SK-N-SH (cell line): ENCODE data around the gene TEPSIN.

Experiments
- CHD2 ChIP-seq: fragments of 150-350 bp; IDR thresholded peaks from 2 replicates; pipeline ENCODE4 v1.6.1; 2018; ENCODE audit warnings: low read length; ENCODE audit not compliant: partially characterized antibody
- EZH2phosphoT487 ChIP-seq: fragments of 200-600 bp; sonication (generic); IDR thresholded peaks from 2 replicates; pipeline ENCODE4 v1.6.1; 2017; ENCODE audit warnings: low read depth, mixed run types, mild to moderate bottlenecking, antibody characterized with exemption, moderate library complexity, borderline replicate concordance
- FOSL2 ChIP-seq: IDR thresholded peaks from 2 replicates; pipeline ENCODE4 v1.4.0; 2012; ENCODE audit warnings: low read depth, mild to moderate bottlenecking, moderate library complexity, borderline replicate concordance
- FOXJ3 ChIP-seq: sonication (generic); formaldehyde crosslinking; IDR thresholded peaks from 2 replicates; pipeline ENCODE4 v1.5.1; 2020; ENCODE audit warnings: mild to moderate bottlenecking, missing genetic modification reagents
- MEF2A ChIP-seq: IDR thresholded peaks from 2 replicates; pipeline ENCODE4 v1.4.0; 2012; ENCODE audit warnings: low read depth, borderline replicate concordance
- NRF1 ChIP-seq: IDR thresholded peaks from 2 replicates; pipeline ENCODE4 v1.6.1; 2012; ENCODE audit warnings: low read depth, mild to moderate bottlenecking, low read length
- POLR2AphosphoS5 ChIP-seq: IDR thresholded peaks from 2 replicates; pipeline ENCODE4 v1.6.1; 2012; ENCODE audit warnings: low read depth, low read length
- RAD21 ChIP-seq: IDR thresholded peaks from 2 replicates; pipeline ENCODE4 v1.6.1; 2012; ENCODE audit warnings: mild to moderate bottlenecking, low read length
- RCOR1 ChIP-seq: fragments of 150-350 bp; IDR thresholded peaks from 2 replicates; pipeline ENCODE4 v1.6.1; 2017; ENCODE audit warnings: antibody characterized with exemption, low read length
- SIN3A ChIP-seq: IDR thresholded peaks from 2 replicates; pipeline ENCODE4 v1.6.1; 2012; ENCODE audit warnings: low read depth, mild to moderate bottlenecking, low read length, moderate library complexity, borderline replicate concordance
- TF ChIP-seq, protein P1 (sequence below): IDR thresholded peaks from 2 replicates; pipeline ENCODE4 v1.6.1; 2012; ENCODE audit warnings: mild to moderate bottlenecking, low read depth, low read length, moderate library complexity
- TF ChIP-seq, protein P2 (sequence below): fragments of 200-600 bp; sonication (generic); IDR thresholded peaks from 2 replicates; pipeline ENCODE4 v1.6.1; 2017; ENCODE audit warnings: antibody characterized with exemption, mild to moderate bottlenecking, moderate library complexity
- TF ChIP-seq, protein P3 (sequence below): IDR thresholded peaks from 2 replicates; pipeline ENCODE4; 2012
- TF ChIP-seq, protein P4 (sequence below): IDR thresholded peaks from 2 replicates; pipeline ENCODE4 v1.4.0; 2012; ENCODE audit warnings: low read depth, borderline replicate concordance

DNA sequence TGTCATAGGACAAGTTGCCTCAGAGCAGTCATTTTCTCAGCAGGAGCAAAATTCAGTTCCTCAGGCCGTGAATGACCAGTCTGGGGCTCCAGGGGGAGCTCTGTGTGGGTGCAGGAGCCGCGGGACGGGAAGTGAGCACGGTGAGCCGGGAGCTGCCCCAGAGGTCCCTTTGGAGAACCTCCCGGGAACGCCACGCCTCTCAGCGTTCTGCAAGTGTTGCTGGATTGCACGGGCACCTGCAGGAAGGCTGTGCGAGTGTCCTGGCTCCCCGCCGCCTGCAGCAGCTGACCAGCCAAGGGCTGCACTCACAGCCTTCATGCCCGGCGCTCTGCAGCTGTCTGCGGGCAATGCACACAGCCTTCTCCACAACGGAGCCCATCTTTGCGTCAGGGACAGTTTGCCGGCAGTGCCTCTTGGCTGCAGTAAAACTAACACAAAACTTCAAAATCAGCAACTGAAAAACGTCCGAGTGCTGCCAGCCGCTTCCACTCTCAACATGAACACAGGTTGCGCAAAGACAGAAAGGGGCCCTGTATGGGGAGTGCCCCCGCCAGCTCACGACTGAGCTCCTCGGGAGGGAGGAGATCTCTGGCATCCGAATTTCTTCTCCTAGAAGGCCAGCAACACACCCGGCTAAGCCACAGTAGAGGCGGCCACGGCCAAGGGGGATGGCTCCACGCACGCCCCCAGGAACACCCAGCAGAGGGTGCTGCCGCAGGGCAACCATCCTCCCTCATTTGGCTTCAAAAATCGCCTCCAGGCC, 16.3 kb upstream of the TEPSIN start:
- TF ChIP-seq, protein P1, sequence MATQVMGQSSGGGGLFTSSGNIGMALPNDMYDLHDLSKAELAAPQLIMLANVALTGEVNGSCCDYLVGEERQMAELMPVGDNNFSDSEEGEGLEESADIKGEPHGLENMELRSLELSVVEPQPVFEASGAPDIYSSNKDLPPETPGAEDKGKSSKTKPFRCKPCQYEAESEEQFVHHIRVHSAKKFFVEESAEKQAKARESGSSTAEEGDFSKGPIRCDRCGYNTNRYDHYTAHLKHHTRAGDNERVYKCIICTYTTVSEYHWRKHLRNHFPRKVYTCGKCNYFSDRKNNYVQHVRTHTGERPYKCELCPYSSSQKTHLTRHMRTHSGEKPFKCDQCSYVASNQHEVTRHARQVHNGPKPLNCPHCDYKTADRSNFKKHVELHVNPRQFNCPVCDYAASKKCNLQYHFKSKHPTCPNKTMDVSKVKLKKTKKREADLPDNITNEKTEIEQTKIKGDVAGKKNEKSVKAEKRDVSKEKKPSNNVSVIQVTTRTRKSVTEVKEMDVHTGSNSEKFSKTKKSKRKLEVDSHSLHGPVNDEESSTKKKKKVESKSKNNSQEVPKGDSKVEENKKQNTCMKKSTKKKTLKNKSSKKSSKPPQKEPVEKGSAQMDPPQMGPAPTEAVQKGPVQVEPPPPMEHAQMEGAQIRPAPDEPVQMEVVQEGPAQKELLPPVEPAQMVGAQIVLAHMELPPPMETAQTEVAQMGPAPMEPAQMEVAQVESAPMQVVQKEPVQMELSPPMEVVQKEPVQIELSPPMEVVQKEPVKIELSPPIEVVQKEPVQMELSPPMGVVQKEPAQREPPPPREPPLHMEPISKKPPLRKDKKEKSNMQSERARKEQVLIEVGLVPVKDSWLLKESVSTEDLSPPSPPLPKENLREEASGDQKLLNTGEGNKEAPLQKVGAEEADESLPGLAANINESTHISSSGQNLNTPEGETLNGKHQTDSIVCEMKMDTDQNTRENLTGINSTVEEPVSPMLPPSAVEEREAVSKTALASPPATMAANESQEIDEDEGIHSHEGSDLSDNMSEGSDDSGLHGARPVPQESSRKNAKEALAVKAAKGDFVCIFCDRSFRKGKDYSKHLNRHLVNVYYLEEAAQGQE: no peak
- TF ChIP-seq, protein P2, sequence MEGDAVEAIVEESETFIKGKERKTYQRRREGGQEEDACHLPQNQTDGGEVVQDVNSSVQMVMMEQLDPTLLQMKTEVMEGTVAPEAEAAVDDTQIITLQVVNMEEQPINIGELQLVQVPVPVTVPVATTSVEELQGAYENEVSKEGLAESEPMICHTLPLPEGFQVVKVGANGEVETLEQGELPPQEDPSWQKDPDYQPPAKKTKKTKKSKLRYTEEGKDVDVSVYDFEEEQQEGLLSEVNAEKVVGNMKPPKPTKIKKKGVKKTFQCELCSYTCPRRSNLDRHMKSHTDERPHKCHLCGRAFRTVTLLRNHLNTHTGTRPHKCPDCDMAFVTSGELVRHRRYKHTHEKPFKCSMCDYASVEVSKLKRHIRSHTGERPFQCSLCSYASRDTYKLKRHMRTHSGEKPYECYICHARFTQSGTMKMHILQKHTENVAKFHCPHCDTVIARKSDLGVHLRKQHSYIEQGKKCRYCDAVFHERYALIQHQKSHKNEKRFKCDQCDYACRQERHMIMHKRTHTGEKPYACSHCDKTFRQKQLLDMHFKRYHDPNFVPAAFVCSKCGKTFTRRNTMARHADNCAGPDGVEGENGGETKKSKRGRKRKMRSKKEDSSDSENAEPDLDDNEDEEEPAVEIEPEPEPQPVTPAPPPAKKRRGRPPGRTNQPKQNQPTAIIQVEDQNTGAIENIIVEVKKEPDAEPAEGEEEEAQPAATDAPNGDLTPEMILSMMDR: peak; percentile 36
- no peak for TF ChIP-seq EZH2phosphoT487
- no peak for TF ChIP-seq RCOR1
- TF ChIP-seq, protein P3, sequence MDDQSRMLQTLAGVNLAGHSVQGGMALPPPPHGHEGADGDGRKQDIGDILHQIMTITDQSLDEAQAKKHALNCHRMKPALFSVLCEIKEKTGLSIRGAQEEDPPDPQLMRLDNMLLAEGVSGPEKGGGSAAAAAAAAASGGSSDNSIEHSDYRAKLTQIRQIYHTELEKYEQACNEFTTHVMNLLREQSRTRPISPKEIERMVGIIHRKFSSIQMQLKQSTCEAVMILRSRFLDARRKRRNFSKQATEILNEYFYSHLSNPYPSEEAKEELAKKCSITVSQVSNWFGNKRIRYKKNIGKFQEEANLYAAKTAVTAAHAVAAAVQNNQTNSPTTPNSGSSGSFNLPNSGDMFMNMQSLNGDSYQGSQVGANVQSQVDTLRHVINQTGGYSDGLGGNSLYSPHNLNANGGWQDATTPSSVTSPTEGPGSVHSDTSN: no peak
- no peak for TF ChIP-seq SIN3A
- no peak for TF ChIP-seq NRF1
- no peak for TF ChIP-seq MEF2A
- TF ChIP-seq POLR2AphosphoS5: no peak
- TF ChIP-seq FOXJ3: no peak
- TF ChIP-seq CHD2: no peak
- no peak for TF ChIP-seq FOSL2
- peak; percentile 26; the same call in 1 of the 2 replicates for TF ChIP-seq RAD21
- TF ChIP-seq, protein P4, sequence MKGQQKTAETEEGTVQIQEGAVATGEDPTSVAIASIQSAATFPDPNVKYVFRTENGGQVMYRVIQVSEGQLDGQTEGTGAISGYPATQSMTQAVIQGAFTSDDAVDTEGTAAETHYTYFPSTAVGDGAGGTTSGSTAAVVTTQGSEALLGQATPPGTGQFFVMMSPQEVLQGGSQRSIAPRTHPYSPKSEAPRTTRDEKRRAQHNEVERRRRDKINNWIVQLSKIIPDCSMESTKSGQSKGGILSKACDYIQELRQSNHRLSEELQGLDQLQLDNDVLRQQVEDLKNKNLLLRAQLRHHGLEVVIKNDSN: no peak
